ENCODE data around the gene SPECC1L. TPM values are rescaled to one million over a fixed set of nuclear protein-coding genes. Genes with fewer than 3 reads are reported as not detected.

The SPECC1L gene
- total RNA-seq, 1 experiment from 2014 or later, result 35.1 TPM

DNA sequence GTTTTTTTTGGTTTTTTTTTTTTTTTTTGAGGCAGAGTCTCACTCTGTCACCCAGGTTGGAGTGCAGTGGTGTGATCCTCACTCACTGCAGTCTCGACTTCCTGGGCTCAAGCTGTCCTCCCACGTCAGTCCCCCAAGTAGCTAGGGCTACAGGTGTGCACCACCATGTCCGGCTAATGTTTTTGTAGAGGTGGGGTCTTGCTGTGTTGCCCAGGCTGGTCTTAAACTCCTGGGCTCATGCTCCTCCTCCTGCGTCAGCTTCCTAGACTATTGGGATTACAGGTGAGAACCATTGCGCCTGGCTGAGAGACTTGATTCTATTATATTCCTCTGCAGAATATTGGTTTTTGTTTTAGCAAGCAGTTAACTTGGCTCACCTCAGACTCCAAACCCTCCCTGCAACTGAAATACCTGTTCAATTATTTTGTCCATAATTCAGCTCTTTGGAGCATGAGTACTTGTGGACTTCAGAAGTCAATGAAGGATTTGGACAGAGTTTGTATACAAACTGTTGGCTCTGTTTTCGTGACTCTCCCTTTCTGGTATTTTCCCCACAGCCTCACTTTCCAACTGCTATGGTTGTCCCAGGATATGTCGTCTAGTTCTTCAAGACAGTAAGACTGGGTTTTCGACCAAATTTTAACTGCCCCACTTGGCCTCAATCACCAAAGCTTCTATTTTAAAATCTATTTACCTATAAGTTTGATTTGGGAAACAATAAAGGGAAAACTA lies 87.6 kb downstream of the SPECC1L start:
- peaks cover 44% of the 10 kb centered on the region for H3K36me3 ChIP-seq (ENCODE audit: insufficient read depth, low read length)
- no peak overlapping the region for H3K4me3 ChIP-seq (ENCODE audit: low read length)
- H3K9me2 ChIP-seq (replicated peaks; ENCODE audit: insufficient read depth, low read length), result no peaks in the 10 kb centered on the region
- H2AFZ ChIP-seq (ENCODE audit: low read length), result no peak overlapping the region
- no peak overlapping the region for H3K4me2 ChIP-seq (ENCODE audit: low read depth, low read length, poor library complexity, severe bottlenecking)
- DNase-seq, result no peak
- H4K20me1 ChIP-seq (ENCODE audit: insufficient read depth, low read depth, low read length), result no peaks in the 10 kb centered on the region
- H3K27me3 ChIP-seq (ENCODE audit: low read length), result no peaks in the 10 kb centered on the region
- H3K9ac ChIP-seq (ENCODE audit: low read length), result no peak overlapping the region
- H3K27ac ChIP-seq (ENCODE audit: low read length), result no peak overlapping the region
- no peaks in the 10 kb centered on the region for H3K9me3 ChIP-seq (ENCODE audit: low read length)
- peaks cover 47% of the 10 kb centered on the region for H3K79me2 ChIP-seq (ENCODE audit: low read length)
- peaks cover 6% of the 10 kb centered on the region; the same call in 1 of the 2 replicates for H3K4me1 ChIP-seq (ENCODE audit: low read length)

- DNase-seq, result no peak
- Histone ChIP-seq H3K4me3 (ENCODE audit: low read length) (no peak overlapping the region), H3K9me3 (ENCODE audit: low read length) (no peaks in the 10 kb centered on the region), H2AFZ (ENCODE audit: low read length) (no peak overlapping the region), H3K79me2 (ENCODE audit: low read length) (peaks cover 43% of the 10 kb centered on the region), H3K9ac (ENCODE audit: low read length) (no peak overlapping the region), H3K36me3 (ENCODE audit: insufficient read depth, low read length) (peaks cover 34% of the 10 kb centered on the region), H3K27ac (ENCODE audit: low read length) (no peak overlapping the region), H3K4me1 (ENCODE audit: low read length) (peaks cover 6% of the 10 kb centered on the region; the same call in 1 of the 2 replicates), H3K4me2 (ENCODE audit: low read depth, low read length, poor library complexity, severe bottlenecking) (no peak overlapping the region), H3K9me2 (replicated peaks; ENCODE audit: insufficient read depth, low read length) (no peaks in the 10 kb centered on the region), H4K20me1 (ENCODE audit: insufficient read depth, low read depth, low read length) (no peaks in the 10 kb centered on the region), H3K27me3 (ENCODE audit: low read length) (no peaks in the 10 kb centered on the region)
These were observed 89.0 kb downstream of the SPECC1L start for GRCh38 chr22:24359452-24360120.

- Histone ChIP-seq H3K79me2 (ENCODE audit: low read length) (peaks cover 28% of the 10 kb centered on the region), H2AFZ (ENCODE audit: low read length) (no peak overlapping the region), H3K9me2 (replicated peaks; ENCODE audit: insufficient read depth, low read length) (no peaks in the 10 kb centered on the region), H4K20me1 (ENCODE audit: insufficient read depth, low read depth, low read length) (no peaks in the 10 kb centered on the region), H3K9ac (ENCODE audit: low read length) (no peak overlapping the region), H3K27ac (ENCODE audit: low read length) (no peak overlapping the region), H3K4me3 (ENCODE audit: low read length) (no peak overlapping the region), H3K4me2 (ENCODE audit: low read depth, low read length, poor library complexity, severe bottlenecking) (no peak overlapping the region), H3K9me3 (ENCODE audit: low read length) (no peaks in the 10 kb centered on the region), H3K4me1 (ENCODE audit: low read length) (no peaks in the 10 kb centered on the region), H3K27me3 (ENCODE audit: low read length) (no peaks in the 10 kb centered on the region), H3K36me3 (ENCODE audit: insufficient read depth, low read length) (peaks cover 31% of the 10 kb centered on the region)
- DNase-seq, result no peak
These were observed 91.5 kb downstream of the SPECC1L start for GRCh38 chr22:24361976-24362646.

GRCh38 chr22:24363243-24363642 lies 92.6 kb downstream of the SPECC1L start:
- H3K27me3 ChIP-seq (ENCODE audit: low read length), result no peaks in the 10 kb centered on the region
- peaks cover 36% of the 10 kb centered on the region for H3K36me3 ChIP-seq (ENCODE audit: insufficient read depth, low read length)
- no peak overlapping the region for H3K9ac ChIP-seq (ENCODE audit: low read length)
- no peaks in the 10 kb centered on the region for H3K9me3 ChIP-seq (ENCODE audit: low read length)
- DNase-seq, result no peak
- no peaks in the 10 kb centered on the region for H3K4me1 ChIP-seq (ENCODE audit: low read length)
- no peaks in the 10 kb centered on the region for H3K9me2 ChIP-seq (replicated peaks; ENCODE audit: insufficient read depth, low read length)
- H3K4me3 ChIP-seq (ENCODE audit: low read length), result no peak overlapping the region
- H3K27ac ChIP-seq (ENCODE audit: low read length), result no peak overlapping the region
- H2AFZ ChIP-seq (ENCODE audit: low read length), result no peak overlapping the region
- H3K4me2 ChIP-seq (ENCODE audit: low read depth, low read length, poor library complexity, severe bottlenecking), result no peak overlapping the region
- H4K20me1 ChIP-seq (ENCODE audit: insufficient read depth, low read depth, low read length), result no peaks in the 10 kb centered on the region
- H3K79me2 ChIP-seq (ENCODE audit: low read length), result peaks cover 24% of the 10 kb centered on the region; the same call in 1 of the 2 replicates

DNA sequence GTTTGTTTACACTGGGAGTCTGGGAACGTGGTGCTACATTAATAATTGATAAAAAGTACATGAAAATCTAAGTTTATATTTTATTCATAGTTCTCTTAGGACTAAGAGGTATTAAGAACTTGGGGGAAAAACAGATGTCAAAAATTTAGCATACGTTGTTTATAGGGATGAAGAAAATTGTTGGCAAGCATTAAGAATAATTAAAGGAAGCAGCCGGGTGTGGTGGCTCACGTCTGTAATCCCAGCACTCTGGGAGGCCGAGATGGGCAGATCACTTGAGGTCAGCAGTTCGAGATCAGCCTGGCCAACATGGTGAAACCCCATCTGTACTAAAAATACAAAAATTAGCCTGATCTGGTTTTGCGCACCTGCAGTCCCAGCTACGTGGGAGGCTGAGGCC lies 96.1 kb downstream of the SPECC1L start:
- no peak overlapping the region for H3K9ac ChIP-seq (ENCODE audit: low read length)
- peaks cover 59% of the 10 kb centered on the region for H3K36me3 ChIP-seq (ENCODE audit: insufficient read depth, low read length)
- H3K9me2 ChIP-seq (replicated peaks; ENCODE audit: insufficient read depth, low read length), result no peaks in the 10 kb centered on the region
- DNase-seq, result no peak
- no peaks in the 10 kb centered on the region for H3K27me3 ChIP-seq (ENCODE audit: low read length)
- H2AFZ ChIP-seq (ENCODE audit: low read length), result no peak overlapping the region
- no peak overlapping the region for H3K4me2 ChIP-seq (ENCODE audit: low read depth, low read length, poor library complexity, severe bottlenecking)
- H4K20me1 ChIP-seq (ENCODE audit: insufficient read depth, low read depth, low read length), result no peaks in the 10 kb centered on the region
- H3K4me3 ChIP-seq (ENCODE audit: low read length), result no peak overlapping the region
- 0 out of 2 replicates have a peak, but pooled peaks cover 3% of the 10 kb centered on the region for H3K79me2 ChIP-seq (ENCODE audit: low read length)
- no peak overlapping the region for H3K27ac ChIP-seq (ENCODE audit: low read length)
- no peaks in the 10 kb centered on the region for H3K4me1 ChIP-seq (ENCODE audit: low read length)
- H3K9me3 ChIP-seq (ENCODE audit: low read length), result no peaks in the 10 kb centered on the region; the same call in 1 of the 2 replicates

- H3K36me3 ChIP-seq (ENCODE audit: insufficient read depth, low read length), result peaks cover 58% of the 10 kb centered on the region
These were observed 97.2 kb downstream of the SPECC1L start for GRCh38 chr22:24367841-24368240.

DNA sequence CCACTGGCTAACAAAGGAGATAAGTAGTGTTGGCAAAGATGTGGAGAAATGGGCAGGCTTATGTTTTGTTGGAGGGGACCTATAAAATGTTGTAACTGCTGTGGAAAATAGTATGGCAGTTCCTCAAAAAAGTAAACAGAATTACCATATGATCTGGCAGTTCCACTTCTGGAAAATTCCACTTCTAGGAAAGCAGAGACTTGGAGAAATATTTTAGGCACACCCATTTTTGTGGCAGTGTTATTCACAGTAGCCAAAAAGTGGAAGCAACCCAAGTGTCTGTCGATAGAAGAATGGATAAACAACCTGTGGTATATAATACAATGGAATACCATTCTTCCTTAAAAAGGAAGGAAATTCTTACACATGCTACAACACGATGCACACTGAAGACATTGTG lies 99.8 kb downstream of the SPECC1L start:
- H4K20me1 ChIP-seq (ENCODE audit: insufficient read depth, low read depth, low read length), result no peaks in the 10 kb centered on the region
- no peak overlapping the region for H3K4me2 ChIP-seq (ENCODE audit: low read depth, low read length, poor library complexity, severe bottlenecking)
- H3K27me3 ChIP-seq (ENCODE audit: low read length), result no peaks in the 10 kb centered on the region
- H3K4me3 ChIP-seq (ENCODE audit: low read length), result no peak overlapping the region
- H3K27ac ChIP-seq (ENCODE audit: low read length), result no peak overlapping the region
- no peaks in the 10 kb centered on the region for H3K79me2 ChIP-seq (ENCODE audit: low read length)
- H3K4me1 ChIP-seq (ENCODE audit: low read length), result no peaks in the 10 kb centered on the region
- no peak for DNase-seq
- no peak overlapping the region for H2AFZ ChIP-seq (ENCODE audit: low read length)
- peaks cover 59% of the 10 kb centered on the region for H3K36me3 ChIP-seq (ENCODE audit: insufficient read depth, low read length)
- no peak overlapping the region for H3K9ac ChIP-seq (ENCODE audit: low read length)
- H3K9me2 ChIP-seq (replicated peaks; ENCODE audit: insufficient read depth, low read length), result no peaks in the 10 kb centered on the region
- no peaks in the 10 kb centered on the region; the same call in 1 of the 2 replicates for H3K9me3 ChIP-seq (ENCODE audit: low read length)

More at GRCh38 chr22:24367841-24368240, 97.2 kb downstream of the SPECC1L start:
- Histone ChIP-seq H3K9ac (ENCODE audit: low read length) (no peak overlapping the region), H2AFZ (ENCODE audit: low read length) (no peak overlapping the region), H3K4me1 (ENCODE audit: low read length) (no peaks in the 10 kb centered on the region), H3K4me3 (ENCODE audit: low read length) (no peak overlapping the region), H3K79me2 (ENCODE audit: low read length) (0 out of 2 replicates have a peak, but pooled peaks cover under 1% of the 10 kb centered on the region), H3K9me2 (replicated peaks; ENCODE audit: insufficient read depth, low read length) (no peaks in the 10 kb centered on the region), H4K20me1 (ENCODE audit: insufficient read depth, low read depth, low read length) (no peaks in the 10 kb centered on the region), H3K4me2 (ENCODE audit: low read depth, low read length, poor library complexity, severe bottlenecking) (no peak overlapping the region), H3K27ac (ENCODE audit: low read length) (no peak overlapping the region), H3K9me3 (ENCODE audit: low read length) (no peaks in the 10 kb centered on the region; the same call in 1 of the 2 replicates), H3K27me3 (ENCODE audit: low read length) (no peaks in the 10 kb centered on the region)
- no peak for DNase-seq

DNA sequence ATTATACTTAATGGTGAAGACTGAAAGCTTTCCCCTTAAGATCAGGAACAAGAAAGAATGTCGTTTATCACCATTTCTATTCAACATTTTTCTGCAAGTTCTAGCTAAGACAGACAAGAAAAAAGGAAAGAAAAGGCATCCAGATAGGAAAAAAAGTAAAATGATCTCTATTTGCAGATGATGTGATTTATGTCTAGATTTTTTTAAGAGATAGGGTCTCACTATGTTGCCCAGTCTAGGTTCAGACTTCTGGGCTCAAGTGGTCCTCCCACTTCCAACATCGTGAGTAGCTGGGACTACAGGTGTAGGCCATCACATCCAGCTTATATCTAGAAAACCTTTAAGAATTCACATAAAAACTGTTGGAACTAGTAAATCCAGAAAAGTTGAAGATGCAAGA lies 105.4 kb downstream of the SPECC1L start:
- H3K9me3 ChIP-seq (ENCODE audit: low read length), result no peaks in the 10 kb centered on the region; the same call in 1 of the 2 replicates
- H3K4me1 ChIP-seq (ENCODE audit: low read length), result no peaks in the 10 kb centered on the region
- H3K27me3 ChIP-seq (ENCODE audit: low read length), result no peaks in the 10 kb centered on the region
- H3K4me2 ChIP-seq (ENCODE audit: low read depth, low read length, poor library complexity, severe bottlenecking), result no peak overlapping the region
- H3K27ac ChIP-seq (ENCODE audit: low read length), result no peak overlapping the region
- peaks cover 40% of the 10 kb centered on the region for H3K36me3 ChIP-seq (ENCODE audit: insufficient read depth, low read length)
- no peak for DNase-seq
- H3K9ac ChIP-seq (ENCODE audit: low read length), result no peak overlapping the region
- H3K4me3 ChIP-seq (ENCODE audit: low read length), result no peak overlapping the region
- H4K20me1 ChIP-seq (ENCODE audit: insufficient read depth, low read depth, low read length), result no peaks in the 10 kb centered on the region
- H2AFZ ChIP-seq (ENCODE audit: low read length), result no peak overlapping the region
- H3K79me2 ChIP-seq (ENCODE audit: low read length), result no peaks in the 10 kb centered on the region
- no peaks in the 10 kb centered on the region for H3K9me2 ChIP-seq (replicated peaks; ENCODE audit: insufficient read depth, low read length)
